ENCODE data around the gene WIZ.

The WIZ gene

GRCh38 chr19:15431396-15432017 is 18.2 kb downstream of the WIZ start:
- H3K36me3 ChIP-seq (ENCODE audit: control insufficient read depth, low read length), result peaks cover 51% of the 10 kb centered on the region
- H3F3A ChIP-seq (ENCODE audit: control insufficient read depth, insufficient read depth), result no peaks in the 10 kb centered on the region
- peak overlapping the region; percentile 98 for H3K4me3 ChIP-seq (ENCODE audit: low read length)
- H3K4me2 ChIP-seq (ENCODE audit: low read length), result peak overlapping the region; percentile 100
- H4K20me1 ChIP-seq (ENCODE audit: control insufficient read depth, insufficient read depth, low read depth, low read length), result peaks cover 9% of the 10 kb centered on the region
- H3K4me1 ChIP-seq (ENCODE audit: control insufficient read depth, low read length), result peaks cover 24% of the 10 kb centered on the region
- no peak for TF ChIP-seq CTCF (IDR thresholded peaks at IDR 0.05; ENCODE audit: low read depth, low read length, poor library complexity, severe bottlenecking)
- TF ChIP-seq EZH2phosphoT487 (IDR thresholded peaks at IDR 0.05; ENCODE audit: borderline replicate concordance, low read length), result no peak
- H3K9me2 ChIP-seq (replicated peaks; ENCODE audit: control insufficient read depth, low read length), result no peaks in the 10 kb centered on the region
- peak overlapping the region; percentile 28; the same call in 1 of the 2 replicates for H3K27ac ChIP-seq (ENCODE audit: low read depth, low read length)
- no peaks in the 10 kb centered on the region for H3K27me3 ChIP-seq (ENCODE audit: control insufficient read depth, low read length)
- H3K79me2 ChIP-seq (ENCODE audit: control insufficient read depth, low read length), result peaks cover 46% of the 10 kb centered on the region
- H3K9me3 ChIP-seq (ENCODE audit: control insufficient read depth, insufficient read depth, low read length), result no peaks in the 10 kb centered on the region

DNA sequence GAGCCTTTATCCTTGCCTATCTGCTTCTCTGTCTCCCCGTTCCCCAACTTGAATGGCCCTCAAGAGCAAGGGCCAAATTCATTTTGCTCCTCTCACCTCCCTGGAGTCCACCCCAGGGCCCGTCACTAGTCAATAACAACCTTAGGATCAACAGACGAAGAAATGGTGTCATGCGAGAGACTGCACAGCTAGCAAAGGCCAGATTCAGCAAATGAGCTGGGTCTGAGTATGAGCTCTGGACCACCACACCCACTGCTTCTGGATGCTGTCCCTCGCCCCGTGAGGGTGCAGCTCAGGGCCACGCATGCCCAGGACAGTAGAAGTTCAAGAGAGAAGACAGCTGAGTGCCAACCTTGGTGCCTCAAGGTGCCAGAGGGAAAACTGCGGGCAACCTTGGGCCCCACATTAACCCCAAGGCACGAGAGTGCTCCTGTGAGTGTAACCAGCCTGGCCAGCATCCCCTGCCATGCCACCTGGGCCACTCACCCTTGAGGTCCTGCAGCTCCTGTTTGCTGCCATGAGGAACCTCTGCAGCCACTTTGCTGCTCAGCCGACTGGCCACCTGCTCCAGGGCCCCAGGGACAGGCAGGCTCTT is 19.1 kb downstream of the WIZ start:
- Histone ChIP-seq H3F3A (ENCODE audit: control insufficient read depth, insufficient read depth) (no peaks in the 10 kb centered on the region), H4K20me1 (ENCODE audit: control insufficient read depth, insufficient read depth, low read depth, low read length) (peaks cover 9% of the 10 kb centered on the region), H3K9me2 (replicated peaks; ENCODE audit: control insufficient read depth, low read length) (no peaks in the 10 kb centered on the region), H3K27me3 (ENCODE audit: control insufficient read depth, low read length) (no peaks in the 10 kb centered on the region), H3K27ac (ENCODE audit: low read depth, low read length) (no peak overlapping the region), H3K4me3 (ENCODE audit: low read length) (peak overlapping the region; percentile 98), H3K4me1 (ENCODE audit: control insufficient read depth, low read length) (peaks cover 24% of the 10 kb centered on the region), H3K79me2 (ENCODE audit: control insufficient read depth, low read length) (peaks cover 46% of the 10 kb centered on the region), H3K9me3 (ENCODE audit: control insufficient read depth, insufficient read depth, low read length) (no peaks in the 10 kb centered on the region), H3K4me2 (ENCODE audit: low read length) (peak overlapping the region; percentile 100), H3K36me3 (ENCODE audit: control insufficient read depth, low read length) (peaks cover 57% of the 10 kb centered on the region)
- TF ChIP-seq EZH2phosphoT487 (IDR thresholded peaks at IDR 0.05; ENCODE audit: borderline replicate concordance, low read length) (no peak), CTCF (IDR thresholded peaks at IDR 0.05; ENCODE audit: low read depth, low read length, poor library complexity, severe bottlenecking) (no peak)

DNA sequence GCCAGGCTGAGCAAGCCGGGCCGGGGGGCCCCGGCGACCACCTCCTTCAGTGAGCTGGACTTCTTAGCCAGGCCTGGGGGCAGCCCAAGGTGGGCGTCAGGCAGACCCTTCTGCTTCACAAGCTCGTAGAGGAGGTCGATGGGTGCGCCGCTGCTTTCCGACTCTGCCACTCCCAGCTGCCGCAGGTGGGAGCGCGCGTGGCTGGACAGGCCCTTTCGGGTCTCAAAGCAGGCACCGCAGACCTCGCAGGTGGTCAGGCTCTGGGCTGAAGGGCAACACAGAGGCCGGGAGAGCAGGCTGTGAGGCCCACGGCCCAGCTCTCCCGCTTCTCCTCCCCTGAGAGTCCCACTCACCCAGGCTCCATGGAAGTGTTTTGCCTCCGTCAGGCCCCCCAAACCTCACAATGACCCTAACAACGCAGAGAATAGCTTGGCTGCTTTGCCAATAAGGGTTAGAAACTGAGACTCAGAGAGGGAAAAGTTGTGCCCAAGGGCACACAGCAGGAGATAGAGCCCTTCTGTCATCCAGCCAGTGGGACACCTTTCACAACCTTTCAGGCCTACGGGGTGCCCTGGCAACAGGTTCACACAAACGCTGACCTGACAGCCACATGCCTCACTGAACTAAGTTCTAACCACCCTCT is 19.8 kb downstream of the WIZ start:
- no peaks in the 10 kb centered on the region for H3K9me3 ChIP-seq (ENCODE audit: control insufficient read depth, insufficient read depth, low read length)
- peaks cover 9% of the 10 kb centered on the region for H4K20me1 ChIP-seq (ENCODE audit: control insufficient read depth, insufficient read depth, low read depth, low read length)
- no peaks in the 10 kb centered on the region for H3K27me3 ChIP-seq (ENCODE audit: control insufficient read depth, low read length)
- H3K27ac ChIP-seq (ENCODE audit: low read depth, low read length), result no peak overlapping the region
- peaks cover 24% of the 10 kb centered on the region for H3K4me1 ChIP-seq (ENCODE audit: control insufficient read depth, low read length)
- H3K79me2 ChIP-seq (ENCODE audit: control insufficient read depth, low read length), result peaks cover 46% of the 10 kb centered on the region
- no peaks in the 10 kb centered on the region for H3K9me2 ChIP-seq (replicated peaks; ENCODE audit: control insufficient read depth, low read length)
- H3K4me2 ChIP-seq (ENCODE audit: low read length), result peak overlapping the region; percentile 100
- H3K36me3 ChIP-seq (ENCODE audit: control insufficient read depth, low read length), result peaks cover 63% of the 10 kb centered on the region
- no peaks in the 10 kb centered on the region for H3F3A ChIP-seq (ENCODE audit: control insufficient read depth, insufficient read depth)
- TF ChIP-seq EZH2phosphoT487 (IDR thresholded peaks at IDR 0.05; ENCODE audit: borderline replicate concordance, low read length), result no peak
- TF ChIP-seq CTCF (IDR thresholded peaks at IDR 0.05; ENCODE audit: low read depth, low read length, poor library complexity, severe bottlenecking), result no peak
- no peak overlapping the region for H3K4me3 ChIP-seq (ENCODE audit: low read length)

All from DOHH2 (cell line).